OCI-LY1 (cell line): Measurements from ENCODE around the gene MEA1.

ENCODE experiments used
- EZH2 ChIP-seq: fragments of 200-600 bp; sonication (generic), shearing (Covaris generic); IDR thresholded peaks from 2 replicates; pipeline ENCODE4 v1.8.0; 2017; ENCODE audit warnings: borderline replicate concordance, mixed run types, mild to moderate bottlenecking, antibody characterized with exemption, low read length, moderate library complexity, mixed read lengths
- TF ChIP-seq, protein P1 (sequence below): fragments of 200-600 bp; sonication (generic), shearing (Covaris generic); IDR thresholded peaks from 2 replicates; pipeline ENCODE4 v1.5.1; 2017; ENCODE audit warnings: mild to moderate bottlenecking, antibody characterized with exemption, low read length, moderate library complexity, mixed read lengths

DNA sequence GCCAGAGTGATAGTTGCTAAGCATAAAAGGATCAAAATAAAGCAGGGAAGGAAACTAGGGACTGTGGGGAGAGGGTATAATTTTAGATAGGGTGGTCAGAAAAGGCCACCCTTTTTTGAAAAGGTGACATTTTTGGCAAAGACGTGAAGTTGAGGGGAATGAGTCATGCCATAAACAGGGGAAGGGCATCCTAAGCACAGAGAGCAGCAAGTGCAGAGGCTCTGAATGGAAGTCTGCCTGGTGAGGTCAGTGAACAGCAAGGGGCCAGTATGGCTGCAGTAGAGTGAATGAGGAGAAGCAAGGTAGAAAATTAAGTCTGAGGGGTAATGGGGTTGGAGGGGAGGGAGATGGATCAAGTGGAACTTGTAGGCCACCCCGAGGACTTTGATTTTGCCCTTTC lies 48.1 kb upstream of the MEA1 start:
- TF ChIP-seq, protein P1, sequence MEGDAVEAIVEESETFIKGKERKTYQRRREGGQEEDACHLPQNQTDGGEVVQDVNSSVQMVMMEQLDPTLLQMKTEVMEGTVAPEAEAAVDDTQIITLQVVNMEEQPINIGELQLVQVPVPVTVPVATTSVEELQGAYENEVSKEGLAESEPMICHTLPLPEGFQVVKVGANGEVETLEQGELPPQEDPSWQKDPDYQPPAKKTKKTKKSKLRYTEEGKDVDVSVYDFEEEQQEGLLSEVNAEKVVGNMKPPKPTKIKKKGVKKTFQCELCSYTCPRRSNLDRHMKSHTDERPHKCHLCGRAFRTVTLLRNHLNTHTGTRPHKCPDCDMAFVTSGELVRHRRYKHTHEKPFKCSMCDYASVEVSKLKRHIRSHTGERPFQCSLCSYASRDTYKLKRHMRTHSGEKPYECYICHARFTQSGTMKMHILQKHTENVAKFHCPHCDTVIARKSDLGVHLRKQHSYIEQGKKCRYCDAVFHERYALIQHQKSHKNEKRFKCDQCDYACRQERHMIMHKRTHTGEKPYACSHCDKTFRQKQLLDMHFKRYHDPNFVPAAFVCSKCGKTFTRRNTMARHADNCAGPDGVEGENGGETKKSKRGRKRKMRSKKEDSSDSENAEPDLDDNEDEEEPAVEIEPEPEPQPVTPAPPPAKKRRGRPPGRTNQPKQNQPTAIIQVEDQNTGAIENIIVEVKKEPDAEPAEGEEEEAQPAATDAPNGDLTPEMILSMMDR, result no peak
- TF ChIP-seq EZH2, result no peak
